ENCODE results near the gene VWA5B1.

DNA sequence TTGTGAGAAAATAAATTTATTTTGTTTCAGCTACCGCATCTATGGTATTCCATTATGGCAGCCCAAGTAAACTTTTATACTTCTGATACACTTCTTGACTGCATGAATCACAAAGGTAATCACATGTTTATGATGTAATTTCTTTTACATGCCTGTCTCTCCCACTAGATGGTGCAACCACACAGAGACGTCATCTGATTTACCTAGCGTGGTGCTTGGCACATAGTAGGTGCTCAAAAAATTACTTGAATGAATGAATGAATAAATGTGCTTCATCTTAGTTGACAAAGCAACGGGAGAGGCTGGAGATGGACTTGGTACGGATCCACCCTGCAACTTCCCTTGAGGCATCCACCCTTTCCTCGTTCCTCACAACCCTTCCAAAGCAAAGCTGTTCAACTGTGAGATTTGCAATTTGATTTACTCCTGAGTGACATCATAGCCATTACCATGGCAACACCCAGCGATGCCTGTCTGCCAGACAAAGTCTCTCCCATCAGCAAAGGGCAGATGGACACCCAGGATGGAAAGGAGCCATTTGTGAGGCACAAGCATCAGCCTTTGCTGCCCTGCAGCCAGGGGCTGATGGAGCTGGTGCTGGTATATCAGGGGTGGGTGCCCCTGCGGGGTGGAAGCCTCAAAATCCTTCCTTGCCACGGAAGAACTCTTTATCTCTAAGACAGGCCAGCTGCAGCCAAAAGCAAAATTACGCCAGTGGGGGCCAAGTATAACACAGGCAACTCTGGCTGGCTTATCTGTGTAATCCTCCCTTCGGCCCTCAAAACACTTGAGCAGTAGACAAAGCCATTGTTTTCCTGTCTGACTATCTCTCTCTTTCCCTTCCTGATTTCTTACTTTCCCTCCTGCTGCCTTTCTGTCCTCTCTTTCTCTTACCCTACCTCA, 18.9 kb upstream of the VWA5B1 start:
- TF ChIP-seq, protein P1, sequence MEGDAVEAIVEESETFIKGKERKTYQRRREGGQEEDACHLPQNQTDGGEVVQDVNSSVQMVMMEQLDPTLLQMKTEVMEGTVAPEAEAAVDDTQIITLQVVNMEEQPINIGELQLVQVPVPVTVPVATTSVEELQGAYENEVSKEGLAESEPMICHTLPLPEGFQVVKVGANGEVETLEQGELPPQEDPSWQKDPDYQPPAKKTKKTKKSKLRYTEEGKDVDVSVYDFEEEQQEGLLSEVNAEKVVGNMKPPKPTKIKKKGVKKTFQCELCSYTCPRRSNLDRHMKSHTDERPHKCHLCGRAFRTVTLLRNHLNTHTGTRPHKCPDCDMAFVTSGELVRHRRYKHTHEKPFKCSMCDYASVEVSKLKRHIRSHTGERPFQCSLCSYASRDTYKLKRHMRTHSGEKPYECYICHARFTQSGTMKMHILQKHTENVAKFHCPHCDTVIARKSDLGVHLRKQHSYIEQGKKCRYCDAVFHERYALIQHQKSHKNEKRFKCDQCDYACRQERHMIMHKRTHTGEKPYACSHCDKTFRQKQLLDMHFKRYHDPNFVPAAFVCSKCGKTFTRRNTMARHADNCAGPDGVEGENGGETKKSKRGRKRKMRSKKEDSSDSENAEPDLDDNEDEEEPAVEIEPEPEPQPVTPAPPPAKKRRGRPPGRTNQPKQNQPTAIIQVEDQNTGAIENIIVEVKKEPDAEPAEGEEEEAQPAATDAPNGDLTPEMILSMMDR (conservative IDR thresholded peaks at IDR 0.05; ENCODE audit: low read depth, low read length): no peak
- no peak for TF ChIP-seq BHLHE40 (IDR thresholded peaks at IDR 0.05; ENCODE audit: low read depth, low read length)
- TF ChIP-seq SMC3 (IDR thresholded peaks at IDR 0.05; ENCODE audit: low read depth, low read length): no peak
- TF ChIP-seq, protein P2, sequence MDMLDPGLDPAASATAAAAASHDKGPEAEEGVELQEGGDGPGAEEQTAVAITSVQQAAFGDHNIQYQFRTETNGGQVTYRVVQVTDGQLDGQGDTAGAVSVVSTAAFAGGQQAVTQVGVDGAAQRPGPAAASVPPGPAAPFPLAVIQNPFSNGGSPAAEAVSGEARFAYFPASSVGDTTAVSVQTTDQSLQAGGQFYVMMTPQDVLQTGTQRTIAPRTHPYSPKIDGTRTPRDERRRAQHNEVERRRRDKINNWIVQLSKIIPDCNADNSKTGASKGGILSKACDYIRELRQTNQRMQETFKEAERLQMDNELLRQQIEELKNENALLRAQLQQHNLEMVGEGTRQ (IDR thresholded peaks at IDR 0.05; ENCODE audit: low read depth, low read length): no peak

Measured in IMR-90 (cell line).